HUES6 (cell line): ENCODE results near the gene RAP1B.
"Not testable (repeated sequence)": the region's sequence is repeated elsewhere in the genome, so short reads cannot be mapped to it uniquely, and the experiment has no call there.

Experiments
- H3K27ac ChIP-seq: 2 replicates; pipeline ENCODE4 v1.7.0; 2013; ENCODE audit warnings: low read depth, mild to moderate bottlenecking, low read length, inconsistent platforms
- H3K27me3 ChIP-seq: 2 replicates; pipeline ENCODE4 v1.6.1; 2013; ENCODE audit warnings: low read length; ENCODE audit not compliant: control insufficient read depth, insufficient read depth
- H3K36me3 ChIP-seq: 2 replicates; pipeline ENCODE4 v1.6.1; 2013; ENCODE audit warnings: low read length; ENCODE audit not compliant: control insufficient read depth, insufficient read depth
- H3K4me1 ChIP-seq: 2 replicates; pipeline ENCODE4 v1.6.1; 2013; ENCODE audit warnings: low read length; ENCODE audit not compliant: control insufficient read depth, insufficient read depth
- H3K4me3 ChIP-seq: 2 replicates; pipeline ENCODE4 v1.5.1; 2013; ENCODE audit warnings: low read depth, low read length
- H3K9ac ChIP-seq: one replicate; pipeline ENCODE4 v1.6.1; 2013; ENCODE audit warnings: mild to moderate bottlenecking, low read length
- H3K9me3 ChIP-seq: 2 replicates; pipeline ENCODE4 v1.6.1; 2013; ENCODE audit warnings: low read depth, low read length; ENCODE audit not compliant: control insufficient read depth, insufficient read depth

Gene RAP1B

DNA sequence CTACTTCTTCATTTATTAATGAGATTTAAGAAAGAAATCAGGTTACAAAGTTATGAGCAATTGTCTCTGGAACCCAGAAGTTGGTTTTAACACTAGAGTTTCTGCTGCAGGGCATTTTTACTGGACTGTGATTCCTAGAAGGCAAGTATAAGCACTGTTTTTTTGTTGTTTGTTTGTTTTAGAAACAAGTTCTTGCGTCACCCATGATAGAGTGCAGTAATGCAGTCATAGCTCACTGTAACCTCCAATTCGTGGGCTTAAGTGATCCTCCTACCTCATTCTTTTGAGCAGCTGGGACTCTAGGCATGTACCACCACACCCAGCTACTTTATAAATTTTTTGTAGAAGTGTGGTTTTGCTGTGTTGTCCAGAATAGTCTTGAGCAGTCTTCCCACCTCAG, 25.6 kb downstream of the RAP1B start:
- H3K27ac ChIP-seq, result no peak overlapping the region

DNA sequence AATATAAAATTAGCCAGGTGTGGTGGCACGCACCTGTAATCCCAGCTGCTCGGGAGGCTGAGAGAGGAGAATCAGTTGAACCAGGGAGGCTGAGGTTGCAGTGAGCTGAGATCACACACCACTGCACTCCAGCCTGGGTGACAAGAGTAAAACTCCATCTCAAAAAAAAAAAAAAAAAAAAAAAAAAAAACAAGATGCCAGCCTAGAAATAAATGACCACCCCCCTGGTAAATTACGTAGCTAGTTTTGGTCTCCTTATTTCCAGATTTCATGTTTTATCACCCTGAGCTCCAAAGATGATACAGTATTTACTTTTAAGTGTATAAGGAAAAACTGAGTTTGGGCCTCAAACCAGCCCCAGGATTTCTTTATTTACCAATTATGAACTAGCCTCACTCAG, 26.7 kb downstream of the RAP1B start:
- not testable (repeated sequence) for H3K27me3 ChIP-seq, H3K4me1 ChIP-seq, H3K36me3 ChIP-seq, H3K9me3 ChIP-seq, H3K4me3 ChIP-seq, H3K9ac ChIP-seq, H3K27ac ChIP-seq

More for the DNA sequence above, 25.6 kb downstream of the RAP1B start:
- H3K36me3 ChIP-seq, result 0 out of 2 replicates have a peak, but pooled peaks cover 1% of the 10 kb centered on the region
- H3K9ac ChIP-seq, result no peak overlapping the region
- H3K4me3 ChIP-seq, result no peak overlapping the region
- no peaks in the 10 kb centered on the region for H3K27me3 ChIP-seq
- no peaks in the 10 kb centered on the region; the same call in 1 of the 2 replicates for H3K4me1 ChIP-seq
- H3K9me3 ChIP-seq, result no peaks in the 10 kb centered on the region

DNA sequence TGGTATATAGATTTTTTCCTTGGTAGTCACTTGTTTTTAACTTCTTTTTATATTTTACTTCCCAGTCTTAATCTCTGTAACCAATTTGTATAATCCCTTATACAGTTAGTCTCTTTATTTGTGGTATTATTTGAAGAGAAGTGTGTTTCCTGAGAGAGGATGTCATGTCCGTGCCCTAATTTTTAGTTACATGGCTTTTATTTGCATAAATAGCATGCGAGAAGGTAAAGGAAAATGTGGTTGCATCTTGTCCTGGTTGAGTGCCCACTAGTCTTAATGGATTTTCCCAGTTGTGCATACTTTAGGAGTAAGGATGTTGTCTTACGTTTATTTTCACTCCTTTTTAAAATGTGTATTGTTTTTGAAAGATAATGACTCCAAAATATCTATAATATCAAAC, 27.5 kb downstream of the RAP1B start:
- Histone ChIP-seq H3K27ac (no peak overlapping the region), H3K36me3 (peaks cover 3% of the 10 kb centered on the region; the same call in 1 of the 2 replicates), H3K4me1 (no peaks in the 10 kb centered on the region; the same call in 1 of the 2 replicates), H3K27me3 (no peaks in the 10 kb centered on the region), H3K9ac (no peak overlapping the region), H3K4me3 (no peak overlapping the region), H3K9me3 (no peaks in the 10 kb centered on the region)

DNA sequence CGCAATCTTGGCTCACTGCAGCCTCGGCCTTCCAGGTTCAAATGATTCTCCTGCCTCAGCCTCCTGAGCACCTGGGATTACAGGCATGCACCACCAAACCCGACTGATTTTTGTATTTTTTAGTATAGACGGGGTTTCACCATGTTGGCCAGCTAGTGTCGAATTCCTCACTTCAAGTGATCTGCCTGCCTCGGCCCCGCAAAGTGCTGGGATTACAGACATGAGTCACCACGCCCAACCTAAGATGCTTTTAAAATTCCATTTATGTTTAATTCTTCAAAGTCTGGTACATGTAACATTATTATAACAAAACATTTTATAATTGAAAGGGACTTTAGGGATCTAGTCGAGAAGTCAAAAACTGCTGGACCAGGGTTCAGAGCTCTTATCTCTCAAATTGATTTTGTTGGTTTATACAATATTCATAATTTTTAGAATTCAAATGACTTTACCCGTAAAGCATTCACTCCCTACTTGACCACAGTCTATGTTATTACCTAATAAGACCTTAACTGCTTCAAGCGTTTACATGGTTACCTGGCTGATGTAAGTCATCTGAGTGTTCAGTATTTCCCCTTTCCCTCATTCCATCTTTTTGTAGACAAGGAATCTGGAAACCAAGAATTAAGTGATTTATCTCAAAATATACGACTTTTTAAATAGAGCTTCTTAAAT, 28.2 kb downstream of the RAP1B start:
- Histone ChIP-seq H3K4me1 (no peaks in the 10 kb centered on the region; the same call in 1 of the 2 replicates), H3K9me3 (no peaks in the 10 kb centered on the region), H3K36me3 (peaks cover 3% of the 10 kb centered on the region; the same call in 1 of the 2 replicates), H3K4me3 (no peak overlapping the region), H3K9ac (no peak overlapping the region), H3K27ac (0 out of 2 replicates have a peak overlapping the region, but pooled peaks have one; percentile 14), H3K27me3 (no peaks in the 10 kb centered on the region)

DNA sequence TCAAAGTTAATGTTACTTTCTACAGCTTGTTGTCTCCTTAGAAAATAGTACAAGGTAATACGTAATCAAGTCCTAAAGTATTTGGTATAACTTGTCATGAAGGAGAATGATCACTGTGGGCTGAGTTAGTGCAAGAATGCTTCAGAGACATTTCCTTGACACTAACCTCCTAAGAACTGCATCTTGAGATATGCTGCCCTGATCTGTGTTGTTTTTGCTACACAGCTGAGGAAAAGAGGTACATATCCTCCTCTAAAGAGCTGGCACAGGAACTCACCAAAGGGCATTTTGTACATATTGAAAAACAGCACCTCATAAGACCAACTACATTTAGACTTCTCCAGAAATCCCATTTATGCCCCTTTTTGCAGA, 28.7 kb downstream of the RAP1B start:
- no peaks in the 10 kb centered on the region for H3K9me3 ChIP-seq
- H3K36me3 ChIP-seq, result peaks cover 3% of the 10 kb centered on the region; the same call in 1 of the 2 replicates
- no peak overlapping the region for H3K4me3 ChIP-seq
- no peak overlapping the region for H3K9ac ChIP-seq
- H3K4me1 ChIP-seq, result no peaks in the 10 kb centered on the region; the same call in 1 of the 2 replicates
- no peaks in the 10 kb centered on the region for H3K27me3 ChIP-seq
- 0 out of 2 replicates have a peak overlapping the region, but pooled peaks have one; percentile 14 for H3K27ac ChIP-seq

DNA sequence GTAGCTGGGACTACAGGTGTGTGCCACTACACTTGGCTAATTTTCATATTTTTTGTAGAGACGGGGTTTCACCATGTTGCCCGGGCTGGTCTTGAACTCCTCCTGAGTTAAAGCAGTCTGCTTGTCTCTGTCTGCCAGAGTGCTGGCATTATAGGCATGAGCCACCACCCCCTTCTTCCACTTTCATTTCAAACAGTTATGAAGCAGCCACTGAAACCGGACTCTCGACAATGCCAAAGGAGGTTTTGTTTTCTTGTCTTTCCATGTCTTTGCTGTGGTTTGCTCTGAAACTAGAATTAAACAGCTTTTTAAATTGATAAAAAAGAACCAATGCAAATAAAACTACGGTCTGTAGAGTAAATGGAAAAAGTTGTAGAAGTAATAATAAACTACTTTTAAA, 30.4 kb downstream of the RAP1B start:
- Histone ChIP-seq H3K4me1 (no peaks in the 10 kb centered on the region; the same call in 1 of the 2 replicates), H3K36me3 (peaks cover 3% of the 10 kb centered on the region; the same call in 1 of the 2 replicates), H3K4me3 (no peak overlapping the region), H3K9me3 (no peaks in the 10 kb centered on the region), H3K9ac (no peak overlapping the region), H3K27me3 (no peaks in the 10 kb centered on the region), H3K27ac (no peak overlapping the region)

DNA sequence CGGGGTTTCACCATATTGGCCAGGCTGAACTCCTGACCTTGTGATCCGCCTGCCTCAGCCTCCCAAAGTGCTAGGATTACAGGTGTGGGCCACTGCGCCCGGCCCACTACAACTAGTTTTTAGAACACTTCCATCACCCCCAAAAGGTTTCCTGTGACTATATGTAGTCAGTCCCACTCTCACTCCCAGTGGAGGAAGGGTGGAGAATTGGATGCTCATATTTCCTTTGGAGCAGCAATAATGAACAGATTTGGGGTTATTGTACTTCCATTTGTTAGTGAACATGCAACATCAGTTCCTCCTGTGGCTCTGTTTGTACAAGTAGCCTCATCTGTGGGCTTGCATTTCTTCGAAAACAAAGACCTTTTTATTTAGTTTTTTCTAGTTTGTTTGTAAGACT, 35.8 kb downstream of the RAP1B start:
- no peak overlapping the region for H3K27ac ChIP-seq
- no peaks in the 10 kb centered on the region for H3K9me3 ChIP-seq
- H3K4me1 ChIP-seq, result no peaks in the 10 kb centered on the region
- H3K36me3 ChIP-seq, result peaks cover 24% of the 10 kb centered on the region
- no peaks in the 10 kb centered on the region for H3K27me3 ChIP-seq
- H3K9ac ChIP-seq, result no peak overlapping the region
- no peak overlapping the region for H3K4me3 ChIP-seq

DNA sequence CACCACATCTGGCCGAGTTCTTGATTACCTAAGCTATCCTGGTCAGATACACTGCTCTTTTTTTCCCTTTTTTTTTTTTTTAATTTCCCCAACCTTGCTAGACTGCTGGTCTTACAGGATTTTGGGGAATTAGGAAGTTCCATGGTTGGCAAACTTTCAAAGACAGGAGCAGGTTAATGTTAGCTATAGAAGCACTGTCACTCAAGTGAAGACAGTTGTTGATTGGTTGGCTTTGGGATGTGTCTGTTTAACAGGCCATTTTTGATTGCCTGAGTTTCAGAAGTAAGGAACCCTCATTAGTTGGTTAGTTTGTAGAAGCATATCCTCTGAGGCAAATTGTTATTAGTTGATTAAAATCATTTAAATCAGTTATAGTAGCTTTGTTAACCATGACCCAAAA, 36.8 kb downstream of the RAP1B start:
- Histone ChIP-seq H3K4me3 (no peak overlapping the region), H3K36me3 (peaks cover 33% of the 10 kb centered on the region), H3K27me3 (no peaks in the 10 kb centered on the region), H3K27ac (no peak overlapping the region), H3K9ac (no peak overlapping the region), H3K9me3 (no peaks in the 10 kb centered on the region), H3K4me1 (no peaks in the 10 kb centered on the region)

DNA sequence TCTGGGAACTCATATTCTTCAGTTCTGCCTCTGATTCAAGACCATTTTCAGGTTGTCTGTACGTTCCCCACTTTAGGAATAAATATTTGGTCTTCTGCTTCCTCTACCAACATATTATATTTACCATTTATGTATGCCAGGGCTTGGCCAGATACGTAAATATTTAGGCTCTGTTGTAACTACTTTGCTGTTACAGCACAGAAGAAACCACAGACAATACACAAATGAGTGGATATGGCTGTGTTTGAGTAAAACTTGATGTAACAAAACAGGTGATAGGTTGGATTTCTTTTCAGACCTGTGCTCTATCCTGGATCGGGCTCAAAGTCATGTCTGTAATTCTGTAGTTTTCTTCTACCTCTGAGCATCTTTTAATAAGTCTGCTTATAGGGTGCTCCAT, 37.5 kb downstream of the RAP1B start:
- no peaks in the 10 kb centered on the region for H3K27me3 ChIP-seq
- no peak overlapping the region for H3K27ac ChIP-seq
- no peak overlapping the region for H3K9ac ChIP-seq
- H3K4me3 ChIP-seq, result no peak overlapping the region
- peaks cover 37% of the 10 kb centered on the region for H3K36me3 ChIP-seq
- H3K4me1 ChIP-seq, result no peaks in the 10 kb centered on the region
- H3K9me3 ChIP-seq, result no peaks in the 10 kb centered on the region

DNA sequence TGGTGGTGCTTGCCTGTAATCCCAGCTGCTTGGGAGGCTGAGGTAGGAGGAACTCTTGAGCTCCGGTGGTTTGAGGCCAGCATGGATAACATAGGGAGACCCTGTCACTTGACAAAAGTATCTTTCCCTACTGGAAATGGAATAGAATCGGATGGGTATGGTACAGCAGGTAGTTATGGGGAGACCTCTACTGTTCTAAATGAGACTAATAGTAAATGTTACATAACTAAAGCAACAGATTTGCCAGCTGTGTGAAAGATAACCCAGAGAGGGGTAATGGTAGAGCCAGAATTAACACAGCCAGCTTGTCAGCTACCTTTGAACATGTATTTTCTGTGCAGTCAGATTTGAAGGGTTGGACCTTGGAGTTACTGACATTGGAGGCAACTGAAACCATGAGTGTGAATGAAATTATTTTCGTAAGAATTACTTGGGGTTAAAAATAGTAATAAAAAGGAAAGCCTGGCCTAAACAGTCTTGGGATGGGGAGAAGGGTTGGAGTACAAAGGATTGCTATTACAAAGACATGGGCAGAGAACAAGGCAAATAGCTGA, 54.4 kb downstream of the RAP1B start:
- no peak overlapping the region for H3K9ac ChIP-seq
- H3K9me3 ChIP-seq, result no peaks in the 10 kb centered on the region
- H3K4me1 ChIP-seq, result peaks cover 8% of the 10 kb centered on the region; the same call in 1 of the 2 replicates
- no peak overlapping the region for H3K4me3 ChIP-seq
- no peaks in the 10 kb centered on the region for H3K27me3 ChIP-seq
- H3K36me3 ChIP-seq, result peaks cover 17% of the 10 kb centered on the region
- no peak overlapping the region for H3K27ac ChIP-seq

DNA sequence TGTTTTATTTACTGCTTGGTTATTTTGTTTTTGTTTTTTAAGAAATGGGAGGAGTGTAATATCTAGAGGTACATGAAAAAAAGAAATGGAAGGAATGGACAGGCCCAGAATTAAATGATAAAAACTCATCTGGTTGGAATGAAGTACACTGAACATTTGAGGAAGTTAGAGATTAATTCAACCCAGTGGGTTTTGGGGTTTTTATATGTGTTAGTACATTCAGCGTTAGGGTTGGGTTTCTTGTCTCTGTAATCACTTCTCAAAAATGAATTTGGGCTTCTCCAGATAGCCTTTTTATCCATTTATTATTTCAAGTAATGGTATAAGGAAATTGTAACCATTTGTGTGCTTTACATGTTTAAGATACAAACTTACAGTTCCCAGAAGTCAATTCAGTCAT, 56.6 kb downstream of the RAP1B start:
- Histone ChIP-seq H3K27me3 (no peaks in the 10 kb centered on the region), H3K36me3 (peaks cover 4% of the 10 kb centered on the region), H3K27ac (no peak overlapping the region), H3K4me1 (peaks cover 8% of the 10 kb centered on the region; the same call in 1 of the 2 replicates), H3K9me3 (no peaks in the 10 kb centered on the region), H3K9ac (no peak overlapping the region), H3K4me3 (no peak overlapping the region)
